Smooth muscle cell of the brain vasculature (primary cell): ENCODE measurements around the gene SCGB3A2.

Source experiments
- DNase-seq: peaks from one replicate; pipeline ENCODE4 v3.0.0-alpha.2; 2012; ENCODE audit warnings: low read depth, low spot score

The SCGB3A2 gene

GRCh38 chr5:147878066-147878759 lies at the start of gene SCGB3A2:
SCGB3A2 (plus strand) TSS chr5:147878711; CDS start chr5:147878804, 93 bp downstream.
- DNase-seq, result no peak

GRCh38 chr5:147830035-147830434 lies 48.5 kb upstream of the SCGB3A2 start:
- no peak for DNase-seq

- DNase-seq, result no peak
Observed at GRCh38 chr5:147831465-147831864, 47.0 kb upstream of the SCGB3A2 start, which contains the start of gene SPINK1. SPINK1 (minus strand) TSS chr5:147831671; CDS start chr5:147831577, 94 bp downstream.

GRCh38 chr5:147832541-147832940 lies 46.0 kb upstream of the SCGB3A2 start:
- DNase-seq, result no peak

- DNase-seq, result no peak
Observed at GRCh38 chr5:147835386-147835798, 43.1 kb upstream of the SCGB3A2 start.

GRCh38 chr5:147836439-147836838 lies 42.1 kb upstream of the SCGB3A2 start:
- no peak for DNase-seq

GRCh38 chr5:147842869-147843268 lies 35.6 kb upstream of the SCGB3A2 start:
- DNase-seq, result no peak

GRCh38 chr5:147844846-147845245 lies 33.7 kb upstream of the SCGB3A2 start:
- no peak for DNase-seq

GRCh38 chr5:147845618-147846017 lies 32.9 kb upstream of the SCGB3A2 start:
- DNase-seq, result no peak

- DNase-seq, result no peak
Observed at GRCh38 chr5:147849226-147849625, 29.3 kb upstream of the SCGB3A2 start.

GRCh38 chr5:147851578-147851977 lies 26.9 kb upstream of the SCGB3A2 start:
- DNase-seq, result no peak

- DNase-seq, result no peak
Observed at GRCh38 chr5:147852365-147852764, 26.1 kb upstream of the SCGB3A2 start.

GRCh38 chr5:147853372-147853987 lies 25.0 kb upstream of the SCGB3A2 start:
- DNase-seq, result no peak

GRCh38 chr5:147854331-147854730 lies 24.2 kb upstream of the SCGB3A2 start:
- DNase-seq, result no peak

- no peak for DNase-seq
Observed at GRCh38 chr5:147854894-147855773, 23.4 kb upstream of the SCGB3A2 start.

GRCh38 chr5:147855774-147856069 lies 22.8 kb upstream of the SCGB3A2 start:
- DNase-seq, result no peak

- no peak for DNase-seq
Observed at GRCh38 chr5:147856801-147857200, 21.7 kb upstream of the SCGB3A2 start.

- peak; percentile 29 for DNase-seq
Observed at GRCh38 chr5:147857302-147858129, 21.0 kb upstream of the SCGB3A2 start.

GRCh38 chr5:147858565-147858964 lies 19.9 kb upstream of the SCGB3A2 start:
- no peak for DNase-seq

- no peak for DNase-seq
Observed at GRCh38 chr5:147859962-147860640, 18.4 kb upstream of the SCGB3A2 start.

GRCh38 chr5:147860641-147861025 lies 17.9 kb upstream of the SCGB3A2 start:
- no peak for DNase-seq
